HG03354 (cell line): ENCODE measurements around the gene RBPJL.
A peak's percentile ranks its signal among the peaks of the same experiment; 100 is the strongest.

Source experiments
- ATAC-seq: cut with Tn5 transposase; IDR thresholded peaks from one replicate; pipeline ENCODE4 v1.9.1; 2021; ENCODE audit warnings: mild to moderate bottlenecking; ENCODE audit not compliant: unreplicated experiment, poor library complexity, severe bottlenecking

Gene RBPJL

DNA sequence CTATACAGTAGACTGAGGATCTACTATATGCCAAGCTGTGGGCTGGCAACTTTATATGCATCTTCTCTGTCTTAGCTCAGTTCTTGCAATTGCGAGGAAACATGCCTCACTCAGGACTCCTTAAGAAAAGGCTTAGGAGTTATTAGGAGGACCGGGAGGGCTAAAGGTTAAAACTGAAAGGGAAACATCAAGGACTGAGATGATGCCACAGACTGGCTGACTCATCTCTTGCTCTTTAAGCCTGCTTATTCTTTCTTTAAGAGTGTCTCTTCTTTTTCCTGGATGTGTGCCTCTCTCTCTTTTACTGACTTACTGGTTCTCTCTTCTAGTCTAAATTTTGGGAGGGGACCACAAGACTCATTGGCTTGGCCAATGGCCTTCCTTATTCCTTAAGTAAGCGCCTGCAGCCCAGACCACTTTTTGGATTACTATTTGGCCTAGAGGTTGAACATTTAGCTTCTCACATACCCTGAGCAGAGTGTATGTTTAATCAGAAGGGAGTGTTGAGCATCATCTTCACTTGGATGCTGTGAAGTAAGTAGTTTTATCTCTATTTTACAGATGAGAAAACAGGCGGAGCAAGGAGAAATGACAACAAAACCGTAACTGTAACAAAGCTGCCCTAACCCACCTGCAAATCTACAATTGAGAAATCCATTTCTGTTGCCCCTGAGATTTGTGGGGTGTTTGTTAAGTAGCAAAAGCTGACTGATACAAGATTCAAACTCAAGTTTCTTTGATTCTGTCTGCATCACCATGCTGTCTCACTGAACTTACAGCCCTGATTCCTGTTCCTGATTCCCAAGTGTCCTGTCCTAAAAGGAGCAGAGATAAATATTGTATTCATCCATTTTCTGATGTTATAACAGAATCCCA lies 48.8 kb downstream of the RBPJL start:
- ATAC-seq: no peak

DNA sequence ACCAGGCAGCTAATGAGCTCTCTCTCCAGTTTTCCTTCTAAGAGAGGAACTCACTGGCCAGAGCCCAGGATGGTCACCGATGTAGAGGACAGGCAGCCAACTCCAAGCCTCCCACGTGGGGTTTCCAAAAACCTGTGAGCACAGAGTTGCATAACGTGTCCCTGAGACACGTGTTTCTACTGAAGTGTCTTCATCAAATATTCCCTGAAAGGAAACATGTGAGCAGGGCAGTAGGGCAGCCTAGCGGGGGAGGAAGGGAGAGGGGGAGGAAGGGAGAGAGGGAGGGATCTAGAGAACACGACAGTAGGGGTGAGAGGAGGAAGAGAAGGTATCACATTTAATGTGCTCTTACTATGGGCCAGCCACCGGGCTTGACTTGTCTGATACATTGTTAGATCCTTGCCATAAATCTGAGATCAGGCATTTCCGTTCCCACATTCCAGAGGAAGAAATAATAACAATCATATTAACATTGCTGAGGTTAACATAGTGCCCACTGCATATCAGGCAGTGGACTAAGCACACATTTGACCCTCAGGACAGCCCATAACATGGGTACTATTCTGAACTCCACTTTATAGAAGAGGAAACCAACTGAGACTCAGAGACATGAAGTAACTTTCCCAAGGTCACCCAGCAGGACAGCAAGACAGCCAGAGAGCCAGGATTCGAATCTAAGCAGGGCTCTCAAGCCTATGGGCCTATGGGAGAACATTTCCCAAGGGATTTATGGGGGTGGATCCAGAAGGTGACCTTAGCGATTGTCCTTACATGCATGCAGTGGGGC lies 51.8 kb downstream of the RBPJL start:
- ATAC-seq: no peak

DNA sequence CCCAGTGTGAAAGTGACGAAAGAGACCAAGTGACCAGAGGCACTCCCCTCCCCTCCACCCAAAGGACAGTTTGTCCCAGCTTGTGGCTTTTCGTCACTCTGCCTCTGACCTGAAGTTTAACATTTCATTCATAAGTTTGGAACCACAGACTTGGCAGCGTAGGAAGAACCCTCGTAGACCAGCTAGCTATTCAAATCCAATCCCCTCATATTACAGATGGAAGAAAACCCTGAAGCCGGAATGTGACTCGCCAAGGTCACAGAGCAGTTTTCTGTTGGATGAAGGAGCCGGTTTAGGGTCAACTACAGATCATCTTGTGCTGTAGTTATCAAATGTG lies 52.4 kb downstream of the RBPJL start:
- no peak for ATAC-seq

DNA sequence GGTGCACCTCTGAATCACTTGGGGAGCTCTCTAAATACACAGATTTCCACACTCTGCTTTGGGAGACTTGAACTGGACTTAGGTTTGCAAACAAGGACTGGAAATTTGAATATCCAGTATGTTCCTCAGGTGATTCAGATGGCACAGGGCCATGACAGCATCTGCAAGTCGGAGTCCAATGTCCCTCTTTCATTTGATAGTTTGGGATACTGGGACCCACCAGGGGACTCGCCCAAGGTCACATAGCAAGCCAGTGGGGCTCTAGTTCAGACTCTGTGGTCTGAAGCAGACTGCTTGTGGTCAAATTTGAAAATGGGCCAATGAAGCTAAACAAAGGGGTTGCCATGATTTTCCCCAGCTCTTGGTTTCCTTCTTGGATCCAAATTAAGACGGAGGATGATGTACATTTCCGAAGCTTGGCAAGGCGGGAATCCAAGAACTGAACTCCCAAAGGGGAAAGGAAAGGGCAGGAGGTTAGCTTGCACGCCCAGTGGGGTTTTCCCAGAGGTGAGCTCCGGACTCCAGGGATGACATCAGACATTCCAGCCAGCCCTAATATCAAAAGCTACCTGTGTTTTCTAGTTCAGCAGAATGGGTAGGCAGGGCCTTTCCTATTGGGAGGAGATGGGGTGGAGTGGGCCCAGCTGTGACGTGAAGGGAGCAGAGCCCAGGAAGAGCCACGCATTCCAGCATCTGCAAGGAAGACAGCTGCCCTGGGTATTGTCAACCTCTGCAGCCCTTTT lies 52.9 kb downstream of the RBPJL start:
- no peak for ATAC-seq

DNA sequence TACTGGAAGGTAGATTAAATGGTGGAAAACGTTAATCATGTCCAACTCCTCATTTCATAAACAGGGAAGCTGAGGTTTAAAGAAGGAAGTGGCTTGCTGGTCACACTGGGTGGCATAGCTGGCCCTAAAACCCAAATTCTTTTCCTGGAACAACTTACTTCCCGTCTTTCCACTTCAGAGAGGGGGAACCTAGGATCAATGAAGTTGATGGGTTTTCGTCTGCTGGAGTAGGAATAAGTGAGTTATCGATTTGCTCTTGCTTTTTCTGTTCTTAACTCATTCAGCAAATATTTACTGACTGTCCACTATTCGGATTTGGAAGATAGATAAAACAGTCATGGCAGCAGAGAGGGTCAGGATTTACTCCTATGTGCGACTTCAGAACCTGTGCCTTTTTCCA lies 55.2 kb downstream of the RBPJL start:
- no peak for ATAC-seq

DNA sequence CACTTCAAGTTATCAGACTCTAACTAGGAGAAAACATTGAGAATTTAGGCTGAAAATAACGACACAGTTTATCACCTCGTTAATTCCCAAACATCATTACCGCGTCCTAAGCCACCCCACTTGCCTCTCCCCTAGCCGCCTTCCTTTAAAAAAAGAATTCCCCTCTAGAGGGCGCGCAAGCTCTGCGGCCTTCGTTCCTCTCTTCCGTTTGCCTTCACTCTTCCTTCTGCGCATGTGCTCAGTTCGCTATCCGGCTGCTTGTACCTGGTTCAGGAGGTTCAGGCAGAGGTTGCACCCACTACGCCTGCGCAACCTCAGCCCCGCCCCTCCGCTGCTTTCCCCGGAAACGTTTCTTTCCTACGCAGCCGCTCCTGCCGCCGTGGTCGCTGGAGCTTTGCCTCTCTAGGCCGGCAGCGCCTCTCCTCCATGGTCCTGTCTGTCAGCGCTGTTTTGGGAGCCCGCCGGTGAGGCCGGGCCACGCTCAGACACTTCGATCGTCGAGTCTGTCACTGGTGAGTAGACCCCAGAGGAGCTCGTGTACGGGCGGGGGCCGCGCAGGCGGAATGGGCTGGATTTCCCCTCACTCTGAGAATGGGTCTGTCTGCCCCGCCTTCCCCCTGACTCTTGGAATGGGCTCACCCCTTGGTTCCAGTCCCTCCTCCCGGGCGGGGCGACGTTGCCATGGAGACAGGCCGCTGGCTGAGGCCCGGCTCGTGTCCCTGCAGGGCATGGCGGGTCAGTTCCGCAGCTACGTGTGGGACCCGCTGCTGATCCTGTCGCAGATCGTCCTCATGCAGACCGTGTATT lies 56.4 kb downstream of the RBPJL start, which contains the start of gene SYS1:
Gene SYS1, plus strand, starts transcription at position 353 of the 807 bp plus-strand sequence. Its CDS starts 376 bp downstream, at position 729.
- ATAC-seq: peak; percentile 88

DNA sequence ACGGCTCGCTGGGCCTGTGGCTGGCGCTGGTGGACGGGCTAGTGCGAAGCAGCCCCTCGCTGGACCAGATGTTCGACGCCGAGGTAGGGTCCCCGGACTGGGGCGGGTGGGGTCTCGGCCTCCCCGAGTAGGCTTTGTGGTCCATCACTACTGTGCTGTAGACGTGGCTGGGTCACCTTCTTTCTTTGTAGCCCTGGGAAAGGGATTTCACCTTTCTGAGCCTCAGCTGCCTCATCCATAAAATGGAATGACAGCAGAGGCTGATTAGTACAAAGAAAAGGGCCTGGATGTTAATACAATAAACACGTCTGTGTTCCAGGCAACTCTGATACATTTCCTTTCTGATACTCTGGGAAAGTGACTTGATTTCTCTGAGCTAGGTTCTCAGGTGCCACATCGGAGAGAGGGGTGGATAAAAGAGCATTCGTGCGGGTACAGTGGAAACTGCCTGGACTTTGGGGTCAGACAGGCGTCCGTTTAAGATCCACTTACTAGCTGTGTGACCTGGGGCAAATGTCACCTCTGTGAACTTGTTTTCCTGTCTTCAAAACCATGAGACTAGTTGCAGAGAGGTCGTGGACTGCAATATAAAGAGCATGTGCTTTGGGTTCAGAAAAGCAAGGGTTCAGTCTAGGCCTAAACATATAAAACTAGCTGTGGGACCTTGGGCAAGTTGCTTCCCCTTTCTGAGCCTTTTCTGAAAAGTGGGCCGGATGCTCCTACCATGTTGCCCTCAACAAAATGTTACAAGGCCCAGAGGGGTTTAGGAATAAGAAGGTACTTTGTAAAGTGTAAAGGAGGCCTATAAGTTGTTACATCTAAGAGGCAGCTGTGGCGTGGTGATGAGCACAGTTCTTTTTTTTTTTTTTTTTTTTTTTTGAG lies 57.2 kb downstream of the RBPJL start:
- no peak for ATAC-seq

DNA sequence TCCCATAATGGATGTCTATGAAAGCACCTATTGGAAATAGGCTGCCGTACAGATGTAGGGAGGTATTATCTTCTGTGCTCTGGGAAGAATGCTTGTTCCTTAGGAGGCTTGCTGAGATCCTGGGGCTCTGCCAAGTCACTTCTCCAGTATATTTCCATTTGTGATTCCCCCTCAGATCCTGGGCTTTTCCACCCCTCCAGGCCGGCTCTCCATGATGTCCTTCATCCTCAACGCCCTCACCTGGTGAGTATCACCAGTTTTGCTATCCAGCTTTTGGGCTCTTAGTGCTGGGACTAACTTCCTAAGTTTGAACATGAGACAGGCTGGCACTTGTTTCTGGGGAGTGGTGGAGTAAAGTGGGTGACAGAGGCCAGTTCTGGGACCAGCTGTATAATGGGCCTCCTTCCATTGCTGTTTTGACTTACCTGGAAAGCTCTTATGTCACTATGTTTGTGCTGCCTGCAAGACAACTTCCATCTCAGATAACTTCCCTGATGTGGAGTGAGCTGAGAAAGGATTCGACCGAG lies 58.9 kb downstream of the RBPJL start:
- ATAC-seq: no peak

DNA sequence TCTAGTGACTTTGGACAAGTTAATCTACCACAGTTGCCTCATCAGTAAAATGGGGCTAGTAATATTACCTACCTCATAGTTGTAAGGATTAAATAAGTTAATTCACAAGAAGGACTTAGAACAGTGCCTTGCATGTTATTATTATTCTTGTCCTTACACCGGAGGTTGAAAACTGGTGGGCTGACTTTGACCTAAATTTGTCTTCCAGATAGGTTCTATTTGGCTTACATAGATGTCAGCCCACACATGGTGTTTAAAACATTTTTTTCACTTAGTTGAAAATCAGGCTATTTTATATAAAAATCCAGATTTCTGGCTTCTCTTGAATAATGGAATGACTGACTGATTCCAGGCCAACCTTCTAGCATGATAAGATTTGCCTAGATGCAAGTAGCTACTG lies 59.6 kb downstream of the RBPJL start:
- no peak for ATAC-seq

DNA sequence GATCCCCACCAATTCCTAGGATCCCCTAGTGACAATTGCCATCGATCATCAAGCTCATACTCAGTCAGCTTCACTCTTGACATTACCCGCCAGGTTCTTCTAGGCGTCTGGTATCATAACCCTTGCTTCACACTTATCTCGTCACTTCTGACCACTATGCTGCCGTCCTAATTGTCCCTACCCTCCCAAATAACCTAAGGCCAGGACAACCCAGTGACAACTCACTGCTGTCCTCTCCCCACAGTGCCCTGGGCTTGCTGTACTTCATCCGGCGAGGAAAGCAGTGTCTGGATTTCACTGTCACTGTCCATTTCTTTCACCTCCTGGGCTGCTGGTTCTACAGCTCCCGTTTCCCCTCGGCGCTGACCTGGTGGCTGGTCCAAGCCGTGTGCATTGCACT lies 60.0 kb downstream of the RBPJL start:
- no peak for ATAC-seq

DNA sequence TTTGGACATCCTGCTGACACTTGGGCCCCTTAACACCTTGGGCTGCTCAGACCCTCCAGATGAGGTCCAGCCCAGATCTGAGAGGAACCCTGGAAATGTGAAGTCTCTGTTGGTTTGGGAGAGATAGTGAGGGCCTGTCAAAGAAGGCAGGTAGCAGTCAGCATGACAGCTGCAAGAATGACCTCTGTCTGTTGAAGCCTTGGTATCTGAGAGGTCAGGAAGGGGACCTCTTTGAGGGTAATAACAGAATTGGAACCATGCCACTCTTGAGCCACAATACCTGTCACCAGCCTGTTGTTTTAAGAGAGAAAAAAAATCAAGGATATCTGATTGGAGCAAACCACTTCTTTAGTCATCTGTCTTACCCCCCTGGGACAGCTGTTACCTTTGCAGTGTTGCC lies 60.5 kb downstream of the RBPJL start:
- no peak for ATAC-seq
